HepG2 (cell line): ENCODE data around the gene TTC31. TPM values are rescaled to one million over a fixed set of nuclear protein-coding genes. Genes with fewer than 3 reads are reported as not detected.

Experiments used
- CEBPG ChIP-seq: IDR thresholded peaks from 2 replicates; pipeline ENCODE4 v1.6.1; 2016
- DDIT3 ChIP-seq: sonication (generic); formaldehyde crosslinking; IDR thresholded peaks from 2 replicates; pipeline ENCODE4 v1.4.0; 2020; ENCODE audit warnings: mild to moderate bottlenecking, missing genetic modification reagents
- FOXA3 ChIP-seq: IDR thresholded peaks from 2 replicates; pipeline ENCODE4 v1.6.1; 2016; ENCODE audit warnings: missing genetic modification reagents, missing compliant biosample characterization
- GABPA ChIP-seq, 2 experiments: IDR thresholded peaks; 2 replicates each; pipeline ENCODE4 v1.6.1; 2011 to 2016; ENCODE audit warnings: low read depth in 2 of 2, low read length in 1 of 2, missing biosample characterization in 1 of 2, missing genetic modification characterization in 1 of 2
- GZF1 ChIP-seq: sonication (generic); formaldehyde crosslinking; IDR thresholded peaks from 2 replicates; pipeline ENCODE4 v1.5.1; 2020; ENCODE audit warnings: mild to moderate bottlenecking, missing genetic modification reagents
- HNRNPL ChIP-seq: fragments of 200-400 bp; formaldehyde crosslinking; IDR thresholded peaks from 2 replicates; pipeline ENCODE4 v1.6.1; 2017; ENCODE audit warnings: mild to moderate bottlenecking, low read depth, low read length
- MAFF ChIP-seq: IDR thresholded peaks from 2 replicates; pipeline ENCODE4 v1.6.1; 2011; ENCODE audit warnings: low read depth, low read length, improper control_type of control experiment
- MXD3 ChIP-seq: IDR thresholded peaks from 2 replicates; pipeline ENCODE4 v1.6.1; 2016; ENCODE audit warnings: mild to moderate bottlenecking, missing biosample characterization, missing genetic modification reagents
- NCOA1 ChIP-seq: sonication (generic); formaldehyde crosslinking; IDR thresholded peaks from 2 replicates; pipeline ENCODE4 v1.9.0; 2021; ENCODE audit warnings: missing genetic modification reagents
- NFATC3 ChIP-seq: sonication (generic); formaldehyde crosslinking; IDR thresholded peaks from 2 replicates; pipeline ENCODE4 v1.5.1; 2020; ENCODE audit warnings: mild to moderate bottlenecking, missing genetic modification reagents
- RFX3 ChIP-seq: IDR thresholded peaks from 2 replicates; pipeline ENCODE4 v1.6.1; 2016; ENCODE audit warnings: missing biosample characterization, missing genetic modification reagents
- RFXANK ChIP-seq: IDR thresholded peaks from 2 replicates; pipeline ENCODE4 v1.6.1; 2016
- SALL1 ChIP-seq: sonication (generic); formaldehyde crosslinking; IDR thresholded peaks from 2 replicates; pipeline ENCODE4 v1.8.0; 2022; ENCODE audit warnings: mild to moderate bottlenecking, missing genetic modification reagents
- SIN3A ChIP-seq: IDR thresholded peaks from 2 replicates; pipeline ENCODE4 v1.6.1; 2011; ENCODE audit warnings: low read depth, mild to moderate bottlenecking, control low read depth, low read length, borderline replicate concordance
- ZFP91 ChIP-seq: sonication (generic); formaldehyde crosslinking; IDR thresholded peaks from 2 replicates; pipeline ENCODE4 v1.9.0; 2022; ENCODE audit warnings: missing genetic modification reagents, mild to moderate bottlenecking, borderline replicate concordance
- ZNF430 ChIP-seq: sonication (generic); formaldehyde crosslinking; IDR thresholded peaks from 2 replicates; pipeline ENCODE4 v1.9.0; 2021; ENCODE audit warnings: mild to moderate bottlenecking, missing genetic modification reagents
- ZNF770 ChIP-seq: sonication (generic); formaldehyde crosslinking; IDR thresholded peaks from 2 replicates; pipeline ENCODE4 v1.5.0; 2020; ENCODE audit warnings: mild to moderate bottlenecking, missing genetic modification reagents
- ZSCAN20 ChIP-seq: sonication (generic); formaldehyde crosslinking; IDR thresholded peaks from 2 replicates; pipeline ENCODE4 v1.4.0; 2020; ENCODE audit warnings: missing genetic modification reagents, mild to moderate bottlenecking, borderline replicate concordance
- polyA plus RNA-seq, 8 experiments: library from polyadenylated mRNA; depleted of rRNA in 3 of 8; stranded (reverse) in 7 of 8; unstranded in 1 of 8; fragments of >200 nt; fragmentation: Illumina TruSeq in 4 of 8; extraction: Trizol in 4 of 8; gene quantifications; 2 replicates each; pipeline versions ENCODE4 v1.2.1 to v1.2.3, GENCODE V29; 2011 to 2016; ENCODE audit warnings: low read depth in 4 of 8, missing spikeins in 1 of 8, mixed read lengths in 1 of 8; ENCODE audit not compliant: insufficient read depth in 1 of 8
- total RNA-seq, 5 experiments: library from RNA; depleted of rRNA; stranded (reverse); fragments of >200 nt; fragmentation: Illumina TruSeq; extraction: Trizol; gene quantifications; 2 replicates each; pipeline ENCODE4 v1.2.3, GENCODE V29; 2016; ENCODE audit warnings: low read depth in 1 of 5
- TF ChIP-seq, protein P1 (sequence below): sonication (generic); formaldehyde crosslinking; IDR thresholded peaks from 2 replicates; pipeline ENCODE4 v1.4.0; 2020; ENCODE audit warnings: missing genetic modification reagents
- TF ChIP-seq, protein P2 (sequence below), 2 experiments: sonication (generic) in 1 of 2; formaldehyde crosslinking in 1 of 2; IDR thresholded peaks; 2 replicates each; pipeline versions ENCODE4 v1.4.0 to v1.6.1; 2018 to 2020; ENCODE audit warnings: missing genetic modification reagents in 2 of 2, borderline replicate concordance in 1 of 2, low read depth in 1 of 2, mild to moderate bottlenecking in 1 of 2, missing biosample characterization in 1 of 2

Gene TTC31
- total and polyA plus RNA-seq, 2 of the 13 experiments (the other 11 are each of a cell fraction or from before 2014, with no cell fraction given), result 28.3 to 39.5 TPM

DNA sequence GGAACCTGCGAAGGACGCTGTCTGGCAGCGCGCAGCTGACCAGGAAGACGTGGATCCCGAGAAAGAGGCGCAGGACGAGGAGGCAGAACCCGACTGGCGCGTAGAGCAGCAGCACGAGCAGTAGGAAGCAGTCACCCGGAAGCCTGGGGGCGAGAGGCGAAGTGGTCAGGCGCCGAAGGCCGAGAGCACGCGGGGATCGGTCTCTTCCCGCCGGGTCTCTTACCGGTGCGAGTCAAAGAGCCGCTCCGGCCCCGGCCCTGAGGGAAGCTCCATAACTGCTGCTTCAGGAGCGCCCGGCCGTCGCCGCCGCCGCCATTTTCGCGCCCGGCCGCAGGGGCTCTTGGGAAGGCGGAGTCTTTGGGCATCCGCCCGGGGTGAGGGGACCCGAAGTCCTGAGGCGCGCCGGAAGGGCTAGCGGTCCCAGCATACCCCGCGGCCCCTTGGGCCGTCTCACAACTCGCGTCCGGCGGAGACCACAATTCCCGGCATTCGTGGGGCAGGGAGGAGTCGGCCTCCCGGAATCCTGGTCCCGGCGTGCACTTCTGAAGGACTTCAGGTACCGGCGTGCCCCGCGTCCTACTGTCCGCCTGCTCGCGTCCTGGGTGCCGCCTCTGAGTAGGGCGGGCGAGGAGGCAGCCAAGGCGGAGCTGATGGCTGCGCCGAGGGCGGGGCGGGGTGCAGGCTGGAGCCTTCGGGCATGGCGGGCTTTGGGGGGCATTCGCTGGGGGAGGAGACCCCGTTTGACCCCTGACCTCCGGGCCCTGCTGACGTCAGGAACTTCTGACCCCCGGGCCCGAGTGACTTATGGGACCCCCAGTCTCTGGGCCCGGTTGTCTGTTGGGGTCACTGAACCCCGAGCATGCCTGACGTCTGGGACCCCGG lies 46.7 kb downstream of the TTC31 start, which contains the start of the genes AUP1 and HTRA2 (continued):
- TF ChIP-seq HNRNPL, result peak; percentile 66; the same call in 1 of the 2 replicates
- peak; percentile 62 for TF ChIP-seq ZNF430 (CRISPR knock-in tag)
- peak; percentile 89 for TF ChIP-seq NFATC3 (CRISPR knock-in tag)
- 0 out of 2 replicates have a peak, but pooled peaks have one; percentile 16 for TF ChIP-seq CEBPG (CRISPR knock-in tag)
- no peak for TF ChIP-seq NCOA1
- TF ChIP-seq, protein P1, sequence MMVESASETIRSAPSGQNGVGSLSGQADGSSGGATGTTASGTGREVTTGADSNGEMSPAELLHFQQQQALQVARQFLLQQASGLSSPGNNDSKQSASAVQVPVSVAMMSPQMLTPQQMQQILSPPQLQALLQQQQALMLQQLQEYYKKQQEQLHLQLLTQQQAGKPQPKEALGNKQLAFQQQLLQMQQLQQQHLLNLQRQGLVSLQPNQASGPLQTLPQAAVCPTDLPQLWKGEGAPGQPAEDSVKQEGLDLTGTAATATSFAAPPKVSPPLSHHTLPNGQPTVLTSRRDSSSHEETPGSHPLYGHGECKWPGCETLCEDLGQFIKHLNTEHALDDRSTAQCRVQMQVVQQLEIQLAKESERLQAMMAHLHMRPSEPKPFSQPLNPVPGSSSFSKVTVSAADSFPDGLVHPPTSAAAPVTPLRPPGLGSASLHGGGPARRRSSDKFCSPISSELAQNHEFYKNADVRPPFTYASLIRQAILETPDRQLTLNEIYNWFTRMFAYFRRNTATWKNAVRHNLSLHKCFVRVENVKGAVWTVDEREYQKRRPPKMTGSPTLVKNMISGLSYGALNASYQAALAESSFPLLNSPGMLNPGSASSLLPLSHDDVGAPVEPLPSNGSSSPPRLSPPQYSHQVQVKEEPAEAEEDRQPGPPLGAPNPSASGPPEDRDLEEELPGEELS (CRISPR knock-in tag), result peak; percentile 67; the same call in 1 of the 2 replicates
- no peak for TF ChIP-seq DDIT3 (CRISPR knock-in tag)
- TF ChIP-seq GZF1 (CRISPR knock-in tag), result 0 out of 2 replicates have a peak, but pooled peaks have one; percentile 59
- TF ChIP-seq, protein P2, sequence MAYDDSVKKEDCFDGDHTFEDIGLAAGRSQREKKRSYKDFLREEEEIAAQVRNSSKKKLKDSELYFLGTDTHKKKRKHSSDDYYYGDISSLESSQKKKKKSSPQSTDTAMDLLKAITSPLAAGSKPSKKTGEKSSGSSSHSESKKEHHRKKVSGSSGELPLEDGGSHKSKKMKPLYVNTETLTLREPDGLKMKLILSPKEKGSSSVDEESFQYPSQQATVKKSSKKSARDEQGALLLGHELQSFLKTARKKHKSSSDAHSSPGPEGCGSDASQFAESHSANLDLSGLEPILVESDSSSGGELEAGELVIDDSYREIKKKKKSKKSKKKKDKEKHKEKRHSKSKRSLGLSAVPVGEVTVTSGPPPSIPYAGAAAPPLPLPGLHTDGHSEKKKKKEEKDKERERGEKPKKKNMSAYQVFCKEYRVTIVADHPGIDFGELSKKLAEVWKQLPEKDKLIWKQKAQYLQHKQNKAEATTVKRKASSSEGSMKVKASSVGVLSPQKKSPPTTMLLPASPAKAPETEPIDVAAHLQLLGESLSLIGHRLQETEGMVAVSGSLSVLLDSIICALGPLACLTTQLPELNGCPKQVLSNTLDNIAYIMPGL (CRISPR knock-in tag; IDR thresholded peaks at IDR 0.05; ENCODE audit: borderline replicate concordance in 1 of 2, low read depth in 1 of 2), result peak; percentile 72 to 92
- no peak for TF ChIP-seq RFXANK
- TF ChIP-seq MAFF, result no peak
- peak; percentile 91; the same call in 1 of the 2 replicates for TF ChIP-seq ZFP91
- TF ChIP-seq SIN3A, result peak; percentile 92
- 0 out of 2 replicates have a peak, but pooled peaks have one; percentile 26 for TF ChIP-seq ZSCAN20 (CRISPR knock-in tag)
- TF ChIP-seq FOXA3, result peak; percentile 69; the same call in 1 of the 2 replicates
- peak; percentile 14; the same call in 1 of the 2 replicates for TF ChIP-seq ZNF770 (CRISPR knock-in tag)
- peak; percentile 87 for TF ChIP-seq GABPA (IDR thresholded peaks at IDR 0.05; ENCODE audit: low read depth, low read length)
- peak; percentile 93 for TF ChIP-seq GABPA (CRISPR knock-in tag; IDR thresholded peaks at IDR 0.05; ENCODE audit: low read depth)
- TF ChIP-seq SALL1 (CRISPR knock-in tag), result peak; percentile 85
- TF ChIP-seq RFX3 (CRISPR knock-in tag), result no peak
- peak; percentile 68; the same call in 1 of the 2 replicates for TF ChIP-seq MXD3 (CRISPR knock-in tag)
